HG03175 (cell line): ENCODE measurements around the gene OR2W1.

Experiments
- ATAC-seq: cut with Tn5 transposase; IDR thresholded peaks from one replicate; pipeline ENCODE4 v1.9.1; 2021; ENCODE audit warnings: mild to moderate bottlenecking, moderate library complexity; ENCODE audit not compliant: unreplicated experiment

The OR2W1 gene, protein sequence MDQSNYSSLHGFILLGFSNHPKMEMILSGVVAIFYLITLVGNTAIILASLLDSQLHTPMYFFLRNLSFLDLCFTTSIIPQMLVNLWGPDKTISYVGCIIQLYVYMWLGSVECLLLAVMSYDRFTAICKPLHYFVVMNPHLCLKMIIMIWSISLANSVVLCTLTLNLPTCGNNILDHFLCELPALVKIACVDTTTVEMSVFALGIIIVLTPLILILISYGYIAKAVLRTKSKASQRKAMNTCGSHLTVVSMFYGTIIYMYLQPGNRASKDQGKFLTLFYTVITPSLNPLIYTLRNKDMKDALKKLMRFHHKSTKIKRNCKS

DNA sequence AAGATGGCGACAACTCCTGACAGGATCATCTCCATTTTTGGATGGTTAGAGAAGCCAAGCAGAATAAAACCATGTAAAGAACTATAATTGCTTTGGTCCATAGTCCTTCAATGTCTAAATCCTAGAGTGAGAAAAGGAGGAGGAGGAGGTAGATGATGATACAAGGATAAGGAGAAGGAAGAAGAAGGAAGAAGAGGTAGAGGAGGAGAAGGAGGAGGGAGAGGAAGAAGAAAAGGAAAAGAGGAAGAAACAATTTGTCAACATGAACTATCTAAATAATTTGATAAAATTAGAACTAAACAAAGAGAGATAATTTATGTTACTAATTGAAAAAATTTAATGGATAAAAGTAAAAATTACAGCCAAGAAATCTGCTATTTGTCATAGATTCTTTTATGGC, at the start of gene OR2W1:
Gene OR2W1 (minus strand): TSS at position 101 of the 400 bp plus-strand sequence. CDS start 0 bp downstream, at position 101.
- no peak for ATAC-seq

DNA sequence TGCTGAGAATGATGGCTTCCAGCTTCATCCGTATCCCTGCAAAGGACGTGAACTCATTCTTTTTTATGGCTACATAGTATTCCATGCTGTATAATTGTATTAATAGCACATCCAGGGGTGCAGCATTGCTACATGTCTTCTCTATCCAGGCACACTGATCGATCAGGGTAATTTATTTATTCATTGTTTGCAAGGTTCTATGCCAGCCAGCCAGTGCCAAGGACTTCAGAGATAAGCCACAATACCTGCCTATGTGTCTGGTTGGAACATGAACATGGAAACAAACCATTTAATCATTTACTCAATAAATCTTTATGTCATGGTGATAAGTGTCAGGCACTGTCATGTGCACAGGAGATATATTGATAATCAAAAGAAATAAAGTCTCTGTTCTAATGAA, 48.0 kb upstream of the OR2W1 start:
- ATAC-seq: no peak

DNA sequence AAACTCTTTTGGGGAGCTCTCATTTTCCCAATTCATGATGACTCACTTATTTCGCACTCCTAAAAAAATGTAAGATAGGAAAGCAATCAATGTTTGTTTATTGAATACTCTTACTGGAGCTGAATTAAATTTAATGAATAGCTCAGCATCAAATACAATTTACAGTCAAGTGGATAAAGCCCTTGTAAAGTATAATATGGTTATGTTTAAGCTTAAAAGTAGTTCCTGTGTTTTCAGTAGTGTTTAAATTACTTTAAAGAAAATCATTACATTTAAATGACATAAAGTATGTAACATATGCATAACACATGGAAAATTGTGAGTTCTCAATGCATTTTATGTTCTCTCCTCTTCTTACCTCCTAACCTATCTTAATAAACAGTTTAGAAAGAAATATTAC, 42.2 kb upstream of the OR2W1 start, which contains the start of gene OR2B3:
Gene OR2B3 (minus strand): TSS at position 101 of the 400 bp plus-strand sequence. CDS start 65 bp downstream, at position 36.
- ATAC-seq: no peak

DNA sequence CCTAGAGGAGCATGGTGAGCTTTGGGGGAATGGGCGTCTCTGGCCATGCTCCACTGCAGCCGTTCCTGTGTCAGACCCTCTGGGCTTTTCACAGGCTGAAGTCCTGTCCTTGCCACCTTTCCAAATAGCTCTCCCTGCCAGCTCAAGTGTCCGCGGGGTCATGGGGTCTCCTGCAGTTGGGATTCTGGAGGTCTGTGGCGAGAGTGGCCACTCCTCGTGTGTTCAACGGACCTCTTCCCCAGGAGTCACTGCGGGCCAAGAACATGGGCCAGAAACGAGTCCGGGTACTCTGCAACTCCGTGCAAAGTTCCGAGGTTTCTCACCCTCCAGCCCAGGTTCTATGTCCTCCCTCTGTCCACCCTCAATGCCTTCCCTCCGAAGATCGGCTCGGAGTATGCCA, 37.5 kb upstream of the OR2W1 start:
- ATAC-seq: no peak

GRCh38 chr6:29081312-29081711, 36.3 kb upstream of the OR2W1 start:
- ATAC-seq: no peak

DNA sequence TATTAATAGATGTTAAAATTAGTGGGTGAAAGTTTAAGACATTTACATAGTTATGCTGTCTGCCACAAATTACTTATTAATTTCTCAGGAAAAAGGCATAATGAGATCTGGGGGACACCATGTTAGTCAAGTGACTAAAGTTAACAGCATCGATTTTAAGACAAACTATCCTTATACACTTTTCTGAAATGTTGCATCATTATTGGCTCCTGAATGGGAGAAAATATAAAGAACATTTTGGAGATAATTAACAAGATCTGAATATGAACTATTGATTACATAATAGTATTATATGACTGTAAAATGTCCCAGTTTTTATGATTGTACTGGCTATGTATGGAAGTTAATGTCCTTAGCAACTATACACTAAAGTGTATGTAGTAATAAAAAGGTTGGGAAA, 34.2 kb upstream of the OR2W1 start:
- no peak for ATAC-seq

- ATAC-seq: no peak
Observed at GRCh38 chr6:29071831-29072723, 27.1 kb upstream of the OR2W1 start.

DNA sequence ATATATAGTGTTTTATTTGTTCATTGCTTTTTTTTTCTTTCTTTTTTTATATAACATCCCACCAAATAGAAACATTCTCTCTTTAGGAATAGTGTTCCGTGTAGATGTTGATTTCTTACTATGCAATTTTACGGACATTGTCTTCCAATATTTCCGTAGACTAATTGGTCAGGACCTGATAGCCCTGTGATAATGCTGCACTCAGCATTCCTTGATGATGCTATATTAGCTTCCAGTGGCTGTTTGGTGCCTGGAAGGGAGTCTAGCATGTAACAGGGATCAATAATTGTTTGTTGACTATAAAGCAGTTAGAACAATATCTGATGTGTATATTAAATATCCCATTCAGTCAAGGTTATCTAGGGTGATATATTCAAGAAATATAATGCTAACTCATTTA, 6.7 kb upstream of the OR2W1 start:
- ATAC-seq: no peak

GRCh38 chr6:29035951-29036350, 9.0 kb downstream of the OR2W1 start:
- no peak for ATAC-seq

DNA sequence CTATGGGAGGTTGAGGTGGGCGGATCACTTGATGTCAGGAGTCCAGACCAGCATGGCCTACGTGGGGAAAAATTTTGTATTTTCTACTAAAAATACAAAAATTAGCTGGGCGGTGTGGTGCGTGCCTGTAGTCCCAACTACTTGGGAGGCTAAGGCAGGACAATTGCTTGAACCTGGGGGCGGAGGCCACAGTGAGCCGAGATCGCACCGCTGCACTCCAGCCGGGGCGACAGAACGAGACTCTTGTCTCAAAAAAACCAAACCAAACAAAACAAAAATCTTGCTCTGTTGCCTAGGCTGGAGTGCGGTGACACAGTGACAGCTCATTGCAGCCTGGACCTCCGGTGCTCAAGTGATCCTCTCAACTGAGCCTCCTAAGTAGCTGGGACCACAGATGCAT, 16.2 kb downstream of the OR2W1 start:
- ATAC-seq: no peak

GRCh38 chr6:29025927-29026585, 18.9 kb downstream of the OR2W1 start:
- no peak for ATAC-seq

DNA sequence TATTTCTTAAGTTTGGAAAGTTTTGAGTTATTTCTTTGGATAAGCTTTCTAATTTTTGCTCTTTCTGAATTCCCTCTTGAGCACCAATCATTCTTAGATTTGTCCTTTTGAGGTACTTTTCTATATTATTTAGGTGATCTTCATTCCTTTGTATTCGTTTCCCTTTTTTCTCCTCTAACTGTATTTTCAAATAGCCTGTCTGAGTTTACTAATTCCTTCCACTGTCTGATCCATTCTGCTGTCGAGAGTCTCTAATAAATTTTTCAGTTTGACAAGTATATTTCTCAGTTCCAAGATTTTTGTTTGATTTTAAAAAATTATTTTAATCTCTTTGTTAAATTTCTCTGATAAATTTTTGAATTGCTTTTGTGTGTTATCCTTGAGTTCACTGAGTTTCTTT, 23.5 kb downstream of the OR2W1 start:
- no peak for ATAC-seq

DNA sequence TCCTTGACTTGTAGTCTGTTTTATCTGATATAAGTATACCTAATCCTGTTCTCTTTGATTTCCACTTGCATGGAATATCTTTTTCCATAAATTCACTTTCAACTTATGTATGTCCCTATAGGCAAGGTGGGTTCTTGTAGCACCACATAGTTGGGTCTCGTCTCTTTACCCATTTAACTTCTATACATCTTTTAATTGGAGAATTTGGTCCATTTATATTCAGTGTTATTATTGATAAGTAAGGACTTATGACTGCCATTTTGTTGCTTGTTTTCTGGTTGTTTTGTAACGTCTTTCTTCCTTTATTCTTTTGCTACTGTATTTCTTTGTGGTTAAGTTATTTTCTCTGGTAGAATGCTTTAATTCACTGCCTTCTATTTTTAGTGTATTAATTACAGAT, 25.3 kb downstream of the OR2W1 start:
- ATAC-seq: no peak

GRCh38 chr6:29017428-29017802, 27.6 kb downstream of the OR2W1 start:
- no peak for ATAC-seq

GRCh38 chr6:29016559-29017427, 28.2 kb downstream of the OR2W1 start:
- peak; percentile 80 for ATAC-seq

GRCh38 chr6:29014729-29015608, 30.0 kb downstream of the OR2W1 start:
- ATAC-seq: no peak

DNA sequence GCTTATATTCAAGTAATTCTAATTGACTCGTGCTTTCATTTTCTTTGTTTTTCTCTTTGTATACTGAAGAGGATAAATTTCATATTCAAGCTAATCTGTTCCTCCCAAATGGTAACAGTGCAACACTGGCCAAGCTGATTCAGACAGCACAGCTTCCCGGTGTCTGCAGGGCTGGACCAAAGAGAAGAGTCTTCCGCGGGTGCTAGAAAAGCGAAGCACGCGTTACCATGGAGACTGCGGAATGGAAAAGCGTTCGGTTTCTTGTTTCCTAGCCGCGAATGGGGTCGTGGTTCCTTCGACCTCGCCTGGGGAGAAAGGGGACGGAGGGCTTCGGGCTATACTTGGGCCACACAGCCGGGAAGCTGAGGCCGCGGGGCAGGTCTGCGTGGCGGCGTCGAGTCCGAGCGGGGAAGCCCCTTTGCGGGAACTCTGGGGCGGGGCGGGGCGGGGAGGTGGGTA, 33.7 kb downstream of the OR2W1 start:
- ATAC-seq: no peak

- no peak for ATAC-seq
Observed at GRCh38 chr6:29009358-29009757, 35.6 kb downstream of the OR2W1 start.

DNA sequence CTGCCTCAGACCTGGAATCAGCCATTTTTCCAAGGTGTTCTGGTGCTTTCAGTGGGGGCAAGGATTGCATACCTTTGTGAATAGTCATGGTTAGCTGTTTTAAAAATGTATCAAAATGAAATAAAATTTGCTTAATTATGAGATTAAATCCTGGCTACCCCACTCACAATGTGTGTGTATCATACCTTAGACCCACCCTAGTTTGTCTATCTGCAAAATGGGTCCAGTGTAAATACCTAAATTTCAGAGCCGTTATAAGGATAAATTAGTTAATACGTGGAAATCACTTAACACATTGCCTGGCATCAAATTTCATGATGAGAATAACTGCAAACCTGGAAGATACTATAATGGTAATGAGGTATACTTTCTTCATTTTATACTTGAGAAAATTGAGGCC, 36.9 kb downstream of the OR2W1 start:
- ATAC-seq: no peak
